COLO668 (cell line): ENCODE data around the gene RAPGEF1.

ENCODE experiments used
- DNase-seq: peaks from one replicate; lab custom pipeline; 2025; ENCODE audit not compliant: unreplicated experiment; lab: John Stamatoyannopoulos, UW

Gene RAPGEF1

GRCh38 chr9:131708226-131709002 lies 31.5 kb downstream of the RAPGEF1 start:
- DNase-seq, result peak; percentile 31

GRCh38 chr9:131707733-131708157 lies 32.1 kb downstream of the RAPGEF1 start:
- DNase-seq, result no peak

GRCh38 chr9:131707050-131707449 lies 32.8 kb downstream of the RAPGEF1 start:
- DNase-seq, result no peak

- DNase-seq, result peak; percentile 33
Measured at GRCh38 chr9:131706608-131706970, 33.3 kb downstream of the RAPGEF1 start.

- peak; percentile 20 for DNase-seq
Measured at GRCh38 chr9:131704988-131705387, 34.9 kb downstream of the RAPGEF1 start.

- DNase-seq, result peak; percentile 69
Measured at GRCh38 chr9:131704141-131704983, 35.5 kb downstream of the RAPGEF1 start.

- no peak for DNase-seq
Measured at GRCh38 chr9:131703697-131704096, 36.2 kb downstream of the RAPGEF1 start.

- no peak for DNase-seq
Measured at GRCh38 chr9:131702911-131703310, 37.0 kb downstream of the RAPGEF1 start.

GRCh38 chr9:131701789-131702337 lies 38.0 kb downstream of the RAPGEF1 start:
- DNase-seq, result no peak

- no peak for DNase-seq
Measured at GRCh38 chr9:131701436-131701781, 38.5 kb downstream of the RAPGEF1 start.

- DNase-seq, result no peak
Measured at GRCh38 chr9:131700765-131701435, 39.0 kb downstream of the RAPGEF1 start.

GRCh38 chr9:131700076-131700475 lies 39.8 kb downstream of the RAPGEF1 start:
- no peak for DNase-seq

GRCh38 chr9:131698618-131698985 lies 41.3 kb downstream of the RAPGEF1 start:
- DNase-seq, result no peak

- no peak for DNase-seq
Measured at GRCh38 chr9:131697908-131698617, 41.8 kb downstream of the RAPGEF1 start.

- DNase-seq, result no peak
Measured at GRCh38 chr9:131697097-131697496, 42.8 kb downstream of the RAPGEF1 start.

GRCh38 chr9:131695836-131696460 lies 43.9 kb downstream of the RAPGEF1 start:
- no peak for DNase-seq

- DNase-seq, result no peak
Measured at GRCh38 chr9:131695366-131695765, 44.5 kb downstream of the RAPGEF1 start.

GRCh38 chr9:131693651-131694597 lies 46.0 kb downstream of the RAPGEF1 start:
- no peak for DNase-seq
